Islet of Langerhans (tissue), 1 donor: ENCODE data around the gene DPP6.

Source experiments
- FAIRE-seq: peaks from one replicate; lab custom pipeline; 2011; peaks lifted over from hg19 to GRCh38; lab: Jason Lieb, UNC

DPP6 gene

GRCh38 chr7:154861589-154861988 is 809.4 kb downstream of the DPP6 start:
- no peak for FAIRE-seq

GRCh38 chr7:154862153-154862791 is 810.1 kb downstream of the DPP6 start:
- FAIRE-seq: no peak

- no peak for FAIRE-seq
Measured at GRCh38 chr7:154863766-154864522, 811.7 kb downstream of the DPP6 start.

GRCh38 chr7:154864523-154864891 is 812.3 kb downstream of the DPP6 start:
- no peak for FAIRE-seq

GRCh38 chr7:154865984-154866685 is 813.9 kb downstream of the DPP6 start:
- FAIRE-seq: no peak

GRCh38 chr7:154867068-154867467 is 814.9 kb downstream of the DPP6 start:
- no peak for FAIRE-seq

- FAIRE-seq: no peak
Measured at GRCh38 chr7:154868921-154869320, 816.7 kb downstream of the DPP6 start.

- FAIRE-seq: no peak
Measured at GRCh38 chr7:154869436-154869835, 817.2 kb downstream of the DPP6 start.

GRCh38 chr7:154871507-154871906 is 819.3 kb downstream of the DPP6 start:
- no peak for FAIRE-seq

- no peak for FAIRE-seq
Measured at GRCh38 chr7:154871928-154872750, 819.9 kb downstream of the DPP6 start.

- no peak for FAIRE-seq
Measured at GRCh38 chr7:154872811-154873499, 820.8 kb downstream of the DPP6 start.

GRCh38 chr7:154873500-154874121 is 821.4 kb downstream of the DPP6 start:
- FAIRE-seq: no peak

GRCh38 chr7:154874409-154875113 is 822.4 kb downstream of the DPP6 start:
- FAIRE-seq: no peak

GRCh38 chr7:154875297-154875696 is 823.1 kb downstream of the DPP6 start:
- no peak for FAIRE-seq

GRCh38 chr7:154876516-154876915 is 824.3 kb downstream of the DPP6 start:
- no peak for FAIRE-seq

GRCh38 chr7:154877031-154877430 is 824.8 kb downstream of the DPP6 start:
- FAIRE-seq: no peak

GRCh38 chr7:154879629-154880028 is 827.4 kb downstream of the DPP6 start:
- FAIRE-seq: no peak

- no peak for FAIRE-seq
Measured at GRCh38 chr7:154880513-154880912, 828.3 kb downstream of the DPP6 start.

GRCh38 chr7:154881026-154881425 is 828.8 kb downstream of the DPP6 start:
- no peak for FAIRE-seq

- FAIRE-seq: no peak
Measured at GRCh38 chr7:154881526-154881925, 829.3 kb downstream of the DPP6 start.
